IPS-18a (cell line): ENCODE measurements around the gene NALF2.

Experiments
- H3K27ac ChIP-seq: one replicate; pipeline ENCODE4 v1.5.1; 2013; ENCODE audit warnings: low read length
- H3K27me3 ChIP-seq: one replicate; pipeline ENCODE4 v1.6.1; 2013; ENCODE audit warnings: mild to moderate bottlenecking, low read length; ENCODE audit not compliant: control insufficient read depth, insufficient read depth
- H3K36me3 ChIP-seq: one replicate; pipeline ENCODE4 v1.6.1; 2013; ENCODE audit warnings: low read depth, low read length; ENCODE audit not compliant: control insufficient read depth
- H3K4me1 ChIP-seq: one replicate; pipeline ENCODE4 v1.6.1; 2013; ENCODE audit warnings: low read depth, low read length; ENCODE audit not compliant: control insufficient read depth
- H3K4me3 ChIP-seq: one replicate; pipeline ENCODE4 v1.5.1; 2013; ENCODE audit warnings: low read length
- H3K9ac ChIP-seq: one replicate; pipeline ENCODE4 v1.6.1; 2013; ENCODE audit warnings: mild to moderate bottlenecking, low read length, moderate library complexity
- H3K9me3 ChIP-seq: one replicate; pipeline ENCODE4 v1.6.1; 2013; ENCODE audit warnings: low read depth, low read length; ENCODE audit not compliant: control insufficient read depth

NALF2 gene

DNA sequence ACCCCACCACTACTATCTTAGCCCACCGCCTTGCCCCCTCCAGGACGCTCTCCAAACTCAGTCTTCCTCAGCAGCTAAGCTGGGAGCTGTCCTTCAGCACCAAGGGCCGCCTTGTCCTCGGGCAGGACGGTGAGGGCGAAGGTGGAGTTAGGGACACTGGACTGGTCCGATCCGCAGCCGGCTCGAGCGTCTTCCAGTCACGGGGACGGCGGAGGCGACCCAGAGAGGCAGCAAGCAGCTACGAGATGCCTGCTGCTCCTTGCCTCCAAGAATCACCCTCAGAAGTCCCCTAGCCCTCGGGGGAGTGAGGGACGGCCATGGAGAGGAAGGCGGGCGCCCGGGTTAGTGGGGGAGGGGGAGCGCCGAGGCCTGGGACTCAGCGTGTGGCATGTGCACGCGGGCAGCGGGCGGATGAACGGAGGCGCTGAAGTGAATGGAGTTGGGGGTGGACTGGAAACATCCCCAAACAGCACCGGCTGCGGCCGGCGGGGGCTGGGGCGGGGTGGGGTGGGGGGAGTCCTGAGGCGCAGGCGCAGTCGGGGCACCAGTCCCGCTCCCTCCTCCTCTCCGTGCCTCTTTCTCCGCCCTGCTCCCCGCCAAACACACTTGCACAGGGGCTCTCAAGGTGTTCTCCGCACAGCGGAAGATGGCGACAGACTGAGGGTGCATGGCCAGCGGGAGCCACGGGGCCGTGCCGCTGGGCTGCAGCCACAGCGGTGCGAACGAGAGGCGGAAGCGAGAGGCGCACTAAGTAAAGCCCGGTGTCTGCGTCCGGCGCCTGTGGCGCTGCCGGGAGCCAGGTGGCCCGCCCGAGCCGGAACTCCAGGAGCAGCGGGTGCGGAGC lies at the start of gene NALF2:
TSS of gene NALF2 (plus strand) at position 545 of the 844 bp plus-strand sequence. CDS start 957 bp downstream, outside the sequence.
- H3K36me3 ChIP-seq: no peaks in the 10 kb centered on the region
- no peak within 1 kb of the TSS for H3K9ac ChIP-seq
- H3K4me3 ChIP-seq: peak within 1 kb of the TSS; percentile 67
- H3K27ac ChIP-seq: no peak within 1 kb of the TSS
- H3K4me1 ChIP-seq: no peaks in the 10 kb centered on the region
- H3K9me3 ChIP-seq: peaks cover 8% of the 10 kb centered on the region
- H3K27me3 ChIP-seq: peaks cover 16% of the 10 kb centered on the region

- H3K9ac ChIP-seq: no peak overlapping the region
- H3K9me3 ChIP-seq: no peaks in the 10 kb centered on the region
- no peak overlapping the region for H3K4me3 ChIP-seq
- H3K27me3 ChIP-seq: no peaks in the 10 kb centered on the region
- H3K27ac ChIP-seq: no peak overlapping the region
- no peaks in the 10 kb centered on the region for H3K4me1 ChIP-seq
- no peaks in the 10 kb centered on the region for H3K36me3 ChIP-seq
These were observed 46.4 kb upstream of the NALF2 start for GRCh38 chrX:69457756-69458155.

- Histone ChIP-seq H3K4me1 (no peaks in the 10 kb centered on the region), H3K36me3 (no peaks in the 10 kb centered on the region), H3K9me3 (peaks cover 11% of the 10 kb centered on the region), H3K4me3 (no peak overlapping the region), H3K9ac (no peak overlapping the region), H3K27me3 (no peaks in the 10 kb centered on the region), H3K27ac (no peak overlapping the region)
These were observed 37.6 kb upstream of the NALF2 start for GRCh38 chrX:69466546-69466945.

DNA sequence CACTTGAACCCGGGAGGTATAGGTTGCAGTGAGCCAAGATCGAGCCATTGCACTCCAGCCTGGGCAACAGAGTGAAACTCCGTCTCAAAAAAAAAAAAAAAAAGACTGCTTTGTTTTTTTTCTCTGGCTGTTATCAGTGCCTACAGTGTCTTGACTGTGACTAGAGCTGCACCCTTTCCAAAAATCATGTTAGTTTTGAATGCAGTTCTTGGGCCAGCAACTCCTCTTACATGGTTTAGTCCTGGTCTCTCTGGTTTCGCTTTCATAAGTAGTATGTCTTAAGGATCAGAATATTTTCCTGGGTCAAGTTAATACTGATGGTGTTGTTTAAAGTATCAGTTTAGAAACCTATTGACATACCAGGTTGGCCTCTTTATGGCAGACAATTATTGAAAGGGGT lies 34.2 kb upstream of the NALF2 start:
- no peak overlapping the region for H3K4me3 ChIP-seq

GRCh38 chrX:69489625-69490024 lies 14.5 kb upstream of the NALF2 start:
- Histone ChIP-seq H3K27me3 (no peaks in the 10 kb centered on the region), H3K27ac (no peak overlapping the region), H3K4me3 (no peak overlapping the region), H3K9ac (no peak overlapping the region), H3K4me1 (no peaks in the 10 kb centered on the region), H3K36me3 (no peaks in the 10 kb centered on the region), H3K9me3 (peaks cover 2% of the 10 kb centered on the region)

More for the DNA sequence above, 34.2 kb upstream of the NALF2 start:
- H3K27me3 ChIP-seq: no peaks in the 10 kb centered on the region
- peaks cover 4% of the 10 kb centered on the region for H3K9me3 ChIP-seq
- no peak overlapping the region for H3K9ac ChIP-seq
- H3K27ac ChIP-seq: no peak overlapping the region
- H3K36me3 ChIP-seq: no peaks in the 10 kb centered on the region
- H3K4me1 ChIP-seq: no peaks in the 10 kb centered on the region

GRCh38 chrX:69493193-69493592 lies 10.9 kb upstream of the NALF2 start:
- H3K27me3 ChIP-seq: no peaks in the 10 kb centered on the region
- H3K27ac ChIP-seq: no peak overlapping the region
- H3K4me1 ChIP-seq: no peaks in the 10 kb centered on the region
- no peak overlapping the region for H3K9ac ChIP-seq
- no peak overlapping the region for H3K4me3 ChIP-seq
- no peaks in the 10 kb centered on the region for H3K9me3 ChIP-seq
- no peaks in the 10 kb centered on the region for H3K36me3 ChIP-seq

DNA sequence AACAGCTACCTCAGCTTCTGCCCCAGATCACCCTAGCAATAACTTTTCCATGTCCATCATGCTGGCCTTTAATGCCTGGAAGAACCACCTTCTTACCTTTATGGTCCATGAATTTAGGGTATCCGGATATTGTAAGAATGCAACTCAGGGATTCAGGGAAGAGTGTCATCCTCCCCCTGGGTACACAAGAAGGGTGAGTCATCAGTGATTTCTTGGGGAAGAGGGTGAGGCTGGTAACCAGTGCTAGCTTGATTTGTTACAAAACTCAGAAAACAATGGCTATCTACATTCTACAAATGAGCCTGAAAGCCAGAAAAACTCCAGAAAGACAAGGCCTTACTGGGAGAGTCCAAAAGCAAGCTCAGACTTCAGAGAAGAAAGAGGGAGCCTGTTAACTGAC lies 10.4 kb upstream of the NALF2 start:
- H3K4me3 ChIP-seq: no peak overlapping the region
- H3K27ac ChIP-seq: no peak overlapping the region
- H3K4me1 ChIP-seq: no peaks in the 10 kb centered on the region
- H3K9ac ChIP-seq: no peak overlapping the region
- H3K27me3 ChIP-seq: no peaks in the 10 kb centered on the region
- H3K9me3 ChIP-seq: no peaks in the 10 kb centered on the region
- H3K36me3 ChIP-seq: no peaks in the 10 kb centered on the region

GRCh38 chrX:69496183-69496582 lies 7.9 kb upstream of the NALF2 start:
- Histone ChIP-seq H3K27ac (no peak overlapping the region), H3K36me3 (no peaks in the 10 kb centered on the region), H3K27me3 (no peaks in the 10 kb centered on the region), H3K4me3 (no peak overlapping the region), H3K4me1 (no peaks in the 10 kb centered on the region), H3K9ac (no peak overlapping the region), H3K9me3 (peaks cover 3% of the 10 kb centered on the region)

DNA sequence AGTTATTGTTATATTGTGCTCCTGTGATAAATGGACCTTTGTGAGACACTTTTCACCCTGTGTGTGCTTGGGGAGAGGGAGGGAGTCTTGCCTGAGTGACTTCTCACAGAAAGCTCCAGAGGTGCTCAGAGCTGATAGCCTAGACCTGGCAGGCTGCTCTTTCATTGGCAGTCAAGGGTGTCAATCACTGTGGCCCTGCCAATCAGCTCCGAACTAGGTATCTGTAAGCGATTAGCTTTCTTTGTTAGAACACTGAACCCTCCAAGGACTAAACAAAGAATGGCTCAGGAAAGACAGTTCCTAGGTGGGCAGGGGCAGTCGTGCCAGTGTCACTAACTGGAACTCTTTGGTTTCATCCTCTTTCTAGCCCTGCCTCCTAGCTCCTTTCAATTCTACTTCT lies 2.7 kb upstream of the NALF2 start:
- Histone ChIP-seq H3K27ac (no peak overlapping the region), H3K36me3 (no peaks in the 10 kb centered on the region), H3K9ac (no peak overlapping the region), H3K27me3 (peaks cover 16% of the 10 kb centered on the region), H3K4me1 (no peaks in the 10 kb centered on the region), H3K4me3 (no peak overlapping the region), H3K9me3 (peaks cover 3% of the 10 kb centered on the region)

- peaks cover 16% of the 10 kb centered on the region for H3K27me3 ChIP-seq
- H3K4me3 ChIP-seq: peak overlapping the region; percentile 67
These were observed 821 bp upstream of the NALF2 start for GRCh38 chrX:69503228-69503781.

GRCh38 chrX:69504626-69505612 lies 793 bp downstream of the NALF2 start:
- Histone ChIP-seq H3K4me3 (peak overlapping the region; percentile 67), H3K9ac (no peak overlapping the region), H3K27ac (no peak overlapping the region), H3K27me3 (peaks cover 16% of the 10 kb centered on the region), H3K4me1 (no peaks in the 10 kb centered on the region), H3K9me3 (peaks cover 4% of the 10 kb centered on the region), H3K36me3 (no peaks in the 10 kb centered on the region)

More at GRCh38 chrX:69503228-69503781, 821 bp upstream of the NALF2 start:
- Histone ChIP-seq H3K27ac (no peak overlapping the region), H3K9me3 (peaks cover 8% of the 10 kb centered on the region), H3K36me3 (no peaks in the 10 kb centered on the region), H3K9ac (no peak overlapping the region), H3K4me1 (no peaks in the 10 kb centered on the region)
